SK-N-SH (cell line): Measurements from ENCODE around the gene KCNT1.

ENCODE experiments used
- POLR2AphosphoS5 ChIP-seq: IDR thresholded peaks from 2 replicates; pipeline ENCODE4 v1.6.1; 2012; ENCODE audit warnings: low read depth, low read length
- SIN3A ChIP-seq: IDR thresholded peaks from 2 replicates; pipeline ENCODE4 v1.6.1; 2012; ENCODE audit warnings: low read depth, mild to moderate bottlenecking, low read length, moderate library complexity, borderline replicate concordance
- SMC3 ChIP-seq: IDR thresholded peaks from 2 replicates; pipeline ENCODE4 v1.6.1; 2012; ENCODE audit warnings: low read depth, low read length, improper control_type of control experiment
- TF ChIP-seq, protein P1 (sequence below): IDR thresholded peaks from 2 replicates; pipeline ENCODE4 v1.4.0; 2012; ENCODE audit warnings: low read depth
- TF ChIP-seq, protein P2 (sequence below): fragments of 200-600 bp; sonication (generic); IDR thresholded peaks from 2 replicates; pipeline ENCODE4 v1.6.1; 2017; ENCODE audit warnings: antibody characterized with exemption, mild to moderate bottlenecking, moderate library complexity
- TF ChIP-seq, protein P3 (sequence below): IDR thresholded peaks from 2 replicates; pipeline ENCODE4; 2012

DNA sequence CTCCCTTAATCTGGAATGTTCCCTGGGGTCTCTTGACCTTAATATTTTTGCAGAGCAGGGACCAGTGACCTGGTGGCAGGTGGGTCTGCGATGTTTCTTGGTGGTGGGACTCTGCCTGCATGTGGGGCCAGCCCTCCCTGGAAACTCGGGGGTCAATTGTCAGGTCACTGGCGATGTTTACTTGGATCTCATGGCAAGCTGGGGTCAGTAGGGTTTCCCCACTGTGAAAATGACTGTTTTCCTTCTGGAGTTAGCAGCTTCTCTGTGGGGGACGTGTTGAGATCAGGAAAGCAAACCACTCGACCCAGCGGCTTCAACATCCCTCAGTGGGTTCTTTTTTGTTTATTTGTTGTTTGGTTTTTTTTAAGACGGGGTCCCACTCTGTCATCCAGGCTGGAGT, 73.9 kb downstream of the KCNT1 start:
- TF ChIP-seq SMC3 (no peak), SIN3A (no peak), POLR2AphosphoS5 (no peak)
- TF ChIP-seq, protein P1, sequence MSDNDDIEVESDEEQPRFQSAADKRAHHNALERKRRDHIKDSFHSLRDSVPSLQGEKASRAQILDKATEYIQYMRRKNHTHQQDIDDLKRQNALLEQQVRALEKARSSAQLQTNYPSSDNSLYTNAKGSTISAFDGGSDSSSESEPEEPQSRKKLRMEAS, result no peak
- TF ChIP-seq, protein P2, sequence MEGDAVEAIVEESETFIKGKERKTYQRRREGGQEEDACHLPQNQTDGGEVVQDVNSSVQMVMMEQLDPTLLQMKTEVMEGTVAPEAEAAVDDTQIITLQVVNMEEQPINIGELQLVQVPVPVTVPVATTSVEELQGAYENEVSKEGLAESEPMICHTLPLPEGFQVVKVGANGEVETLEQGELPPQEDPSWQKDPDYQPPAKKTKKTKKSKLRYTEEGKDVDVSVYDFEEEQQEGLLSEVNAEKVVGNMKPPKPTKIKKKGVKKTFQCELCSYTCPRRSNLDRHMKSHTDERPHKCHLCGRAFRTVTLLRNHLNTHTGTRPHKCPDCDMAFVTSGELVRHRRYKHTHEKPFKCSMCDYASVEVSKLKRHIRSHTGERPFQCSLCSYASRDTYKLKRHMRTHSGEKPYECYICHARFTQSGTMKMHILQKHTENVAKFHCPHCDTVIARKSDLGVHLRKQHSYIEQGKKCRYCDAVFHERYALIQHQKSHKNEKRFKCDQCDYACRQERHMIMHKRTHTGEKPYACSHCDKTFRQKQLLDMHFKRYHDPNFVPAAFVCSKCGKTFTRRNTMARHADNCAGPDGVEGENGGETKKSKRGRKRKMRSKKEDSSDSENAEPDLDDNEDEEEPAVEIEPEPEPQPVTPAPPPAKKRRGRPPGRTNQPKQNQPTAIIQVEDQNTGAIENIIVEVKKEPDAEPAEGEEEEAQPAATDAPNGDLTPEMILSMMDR, result no peak
- TF ChIP-seq, protein P3, sequence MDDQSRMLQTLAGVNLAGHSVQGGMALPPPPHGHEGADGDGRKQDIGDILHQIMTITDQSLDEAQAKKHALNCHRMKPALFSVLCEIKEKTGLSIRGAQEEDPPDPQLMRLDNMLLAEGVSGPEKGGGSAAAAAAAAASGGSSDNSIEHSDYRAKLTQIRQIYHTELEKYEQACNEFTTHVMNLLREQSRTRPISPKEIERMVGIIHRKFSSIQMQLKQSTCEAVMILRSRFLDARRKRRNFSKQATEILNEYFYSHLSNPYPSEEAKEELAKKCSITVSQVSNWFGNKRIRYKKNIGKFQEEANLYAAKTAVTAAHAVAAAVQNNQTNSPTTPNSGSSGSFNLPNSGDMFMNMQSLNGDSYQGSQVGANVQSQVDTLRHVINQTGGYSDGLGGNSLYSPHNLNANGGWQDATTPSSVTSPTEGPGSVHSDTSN, result no peak
